GM19438 (cell line): Measurements from ENCODE around the gene ZNF407.
A peak's percentile ranks its signal among the peaks of the same experiment; 100 is the strongest.

Experiments used
- ATAC-seq: cut with Tn5 transposase; IDR thresholded peaks from one replicate; pipeline ENCODE4 v1.9.1; 2021; ENCODE audit warnings: low read depth; ENCODE audit not compliant: unreplicated experiment

The ZNF407 gene

DNA sequence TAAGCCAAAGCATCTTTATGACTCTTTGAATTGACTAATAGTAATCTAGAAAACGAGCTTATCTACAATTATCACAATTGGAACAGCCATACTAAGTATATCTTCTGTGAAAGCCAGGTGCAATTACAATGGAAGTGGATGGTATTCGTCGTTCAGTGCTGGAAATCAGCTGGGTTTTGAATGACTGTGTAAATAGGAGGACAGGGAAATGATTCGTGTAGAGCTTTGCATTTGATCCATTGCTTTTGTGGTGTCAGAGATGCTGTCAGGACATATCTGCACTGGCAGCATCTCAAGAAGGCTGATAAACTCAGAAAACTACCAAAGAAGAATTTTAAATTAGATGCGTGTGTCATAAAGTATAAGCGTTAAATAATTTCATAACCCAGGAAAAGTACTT lies 187.1 kb downstream of the ZNF407 start:
- ATAC-seq: no peak

DNA sequence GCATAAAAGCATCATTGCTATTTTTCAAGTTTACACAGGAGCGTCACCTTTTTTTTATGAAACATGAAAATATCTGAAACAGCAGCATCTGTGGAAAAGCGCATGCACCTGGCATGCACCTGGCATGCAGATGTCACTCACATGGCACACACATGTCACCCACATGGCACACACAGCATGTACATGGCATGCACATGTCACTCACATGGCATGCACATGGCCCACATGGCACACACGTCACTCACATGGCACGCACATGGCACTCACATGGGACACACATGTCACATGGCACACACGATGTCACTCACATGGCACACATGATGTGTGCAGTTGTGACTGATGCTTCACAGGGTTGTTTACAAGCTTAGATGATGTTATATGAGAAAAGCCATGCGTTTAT lies 188.0 kb downstream of the ZNF407 start:
- ATAC-seq: no peak

DNA sequence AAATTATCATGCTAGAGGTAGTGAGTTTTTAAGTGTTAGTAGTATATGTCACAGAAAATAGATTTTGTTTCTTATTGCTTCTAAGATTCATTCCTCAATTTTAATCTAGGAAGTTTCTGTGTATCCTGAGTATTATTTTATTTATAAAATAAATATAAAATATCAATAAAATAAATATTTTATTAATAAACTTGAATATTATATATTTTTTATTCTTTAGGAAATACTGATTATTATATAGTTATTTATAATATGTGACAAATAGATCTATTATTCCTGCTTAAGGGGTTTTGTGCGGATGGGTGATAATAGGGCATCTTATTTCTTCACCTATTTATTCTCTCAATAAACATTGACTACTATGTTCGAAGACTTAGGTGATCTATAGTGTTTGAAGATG lies 191.0 kb downstream of the ZNF407 start:
- no peak for ATAC-seq

DNA sequence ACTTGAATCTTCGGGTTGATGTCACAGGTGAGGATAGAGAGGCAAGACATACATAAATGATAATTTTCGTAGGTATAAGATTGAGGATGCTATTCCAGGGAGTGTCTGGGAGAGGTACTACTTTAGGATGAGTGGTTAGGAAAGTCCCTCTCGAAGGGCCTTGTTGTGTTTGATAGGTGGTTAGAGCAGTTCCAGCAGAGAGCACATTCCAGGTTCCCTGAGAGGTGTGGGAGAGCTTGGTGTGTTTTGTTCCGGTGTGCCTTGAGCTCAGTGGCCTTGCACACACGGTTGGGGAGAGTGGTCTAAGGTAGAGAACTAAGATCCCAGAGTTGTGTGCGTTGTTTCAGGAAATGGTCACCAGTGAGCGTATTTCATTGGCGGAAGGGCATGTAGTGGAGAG lies 191.4 kb downstream of the ZNF407 start:
- no peak for ATAC-seq

DNA sequence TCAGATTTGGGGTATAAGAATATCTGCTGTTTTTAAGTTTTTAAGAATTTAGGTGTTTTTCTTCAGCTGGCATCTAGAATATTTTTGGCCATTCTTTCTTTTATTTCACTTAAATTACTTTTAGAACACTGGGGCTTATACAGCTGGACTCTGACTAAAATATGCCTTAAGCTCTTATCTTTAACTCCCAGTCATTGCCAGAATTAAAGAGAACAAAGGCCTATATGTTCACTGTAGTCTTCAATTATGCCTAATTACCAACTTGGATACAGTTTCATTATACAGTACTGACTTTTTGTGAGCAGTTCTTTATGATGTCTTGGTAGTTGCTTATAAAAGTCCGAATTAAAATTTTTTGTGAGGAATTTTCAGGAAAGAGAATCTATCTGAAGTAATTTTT lies 192.8 kb downstream of the ZNF407 start:
- no peak for ATAC-seq

DNA sequence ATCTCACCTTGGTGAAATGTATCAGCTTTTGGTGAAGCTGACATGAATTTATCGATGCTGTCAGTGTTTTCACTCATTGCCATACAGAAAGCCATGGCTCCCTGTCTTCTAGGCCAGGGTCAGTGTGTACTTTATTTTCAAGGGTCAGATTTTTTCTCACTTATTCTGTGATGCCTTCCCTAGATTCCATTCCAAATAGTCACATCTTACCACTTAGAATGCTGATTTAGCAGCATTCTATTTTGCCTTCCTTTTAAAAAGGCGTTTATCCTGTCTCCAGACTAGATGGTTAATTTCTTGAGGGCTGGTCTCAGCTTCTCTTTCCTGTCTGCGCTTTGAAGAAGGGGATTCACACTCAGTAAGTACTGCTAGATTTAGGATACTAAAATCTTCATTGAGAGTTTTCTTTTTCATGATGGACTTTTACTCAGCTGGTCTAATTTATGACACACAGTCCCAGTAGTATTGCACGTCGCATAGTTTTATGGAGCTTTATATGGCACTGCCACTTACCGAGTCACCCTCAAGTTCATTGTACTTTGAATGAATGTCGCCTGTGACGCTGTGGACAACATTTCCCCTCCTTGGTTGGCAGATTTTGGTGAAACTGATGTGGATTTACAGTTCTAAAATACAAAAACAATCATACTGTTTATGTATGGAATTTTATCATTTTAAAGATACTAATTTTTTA lies 194.0 kb downstream of the ZNF407 start:
- ATAC-seq: no peak

DNA sequence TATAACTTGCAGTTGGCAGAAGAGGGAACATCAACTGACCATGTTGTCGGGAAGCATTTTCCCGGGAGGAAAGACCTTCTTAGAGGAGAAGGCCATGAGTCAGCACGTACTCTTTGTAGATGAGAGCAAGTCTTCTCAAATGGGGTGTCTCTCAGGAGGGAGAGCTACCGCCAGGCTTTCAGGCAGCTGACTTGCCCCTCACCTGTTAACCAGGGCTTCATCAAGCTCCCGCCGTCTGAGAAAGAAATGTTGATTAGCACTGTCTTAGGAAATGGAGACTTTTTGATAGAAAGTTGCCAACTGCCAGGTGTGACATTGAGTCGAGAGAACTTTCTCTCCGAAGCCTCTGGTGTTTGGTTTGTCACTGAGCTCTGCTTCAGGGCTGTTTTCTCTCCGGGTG lies 196.1 kb downstream of the ZNF407 start:
- no peak for ATAC-seq

DNA sequence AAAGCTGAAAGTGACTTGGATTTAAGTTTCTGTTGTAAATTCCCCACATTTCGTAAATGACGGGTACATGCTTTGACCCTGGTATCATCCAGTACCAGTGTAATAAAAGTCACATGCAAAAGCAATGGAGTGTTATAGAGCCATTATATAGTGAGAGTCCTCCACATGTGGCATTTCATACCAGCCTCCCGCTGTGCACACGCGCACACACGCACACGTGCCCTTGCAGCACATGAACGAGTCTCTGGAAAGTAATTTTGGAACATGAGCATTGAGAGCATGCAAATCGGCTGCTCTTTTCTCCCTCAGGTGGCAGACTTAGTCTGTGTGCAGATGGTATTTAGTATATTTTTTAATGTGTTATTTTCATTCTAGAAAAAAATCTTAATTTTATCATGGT lies 198.1 kb downstream of the ZNF407 start:
- ATAC-seq: no peak

DNA sequence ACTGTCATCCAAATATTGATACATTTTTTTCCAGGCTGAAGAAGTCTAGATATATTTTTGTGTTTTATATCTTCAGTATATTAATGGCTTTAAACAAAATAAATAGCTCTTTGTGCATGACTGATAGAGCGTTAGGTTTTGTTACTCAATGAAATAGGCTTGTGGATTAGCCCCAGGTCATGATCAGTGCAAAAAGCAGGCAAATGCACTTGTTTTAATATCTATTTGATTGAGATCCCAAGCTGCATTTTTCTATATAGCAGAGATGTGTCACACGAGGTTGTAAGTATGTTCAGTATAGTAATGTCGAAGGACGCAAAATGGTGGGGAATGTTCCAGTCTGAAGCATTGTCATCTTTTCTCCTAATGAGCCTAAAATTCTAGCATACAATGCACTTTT lies 198.5 kb downstream of the ZNF407 start:
- ATAC-seq: no peak

DNA sequence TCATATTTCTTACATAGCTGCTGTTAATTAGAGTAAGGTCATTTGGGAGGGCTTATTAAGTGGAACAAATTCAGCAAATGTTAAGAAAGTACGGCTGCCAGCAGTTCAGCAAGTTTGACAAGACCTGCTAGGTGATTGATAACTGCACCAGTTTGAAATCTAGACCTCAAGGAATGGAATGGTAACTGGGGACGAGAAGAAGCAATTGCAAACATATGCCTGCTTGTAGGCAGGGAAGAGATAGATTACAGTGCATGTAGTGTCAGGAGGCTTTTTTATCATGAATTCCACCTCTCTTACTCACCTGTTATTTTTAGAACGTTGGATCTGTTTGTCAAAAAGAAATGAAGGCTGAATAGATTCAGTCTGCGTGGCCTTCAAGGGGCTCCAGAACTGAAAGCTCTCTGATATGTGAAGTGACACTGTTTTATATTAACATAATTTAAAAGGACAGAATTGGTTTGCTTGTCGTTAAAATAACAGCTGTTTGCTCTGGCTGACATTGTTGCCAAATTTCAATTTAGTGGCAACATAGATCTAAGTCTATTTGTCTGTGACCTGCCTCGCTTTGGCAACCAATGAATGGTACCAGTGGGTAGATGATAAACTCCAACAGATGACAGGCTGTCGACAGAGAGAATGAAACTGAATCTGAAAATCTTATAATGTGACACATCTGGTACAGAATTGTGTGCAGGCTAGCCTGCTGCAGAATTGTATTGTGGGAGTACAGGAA lies 199.3 kb downstream of the ZNF407 start:
- peak; percentile 99 for ATAC-seq

DNA sequence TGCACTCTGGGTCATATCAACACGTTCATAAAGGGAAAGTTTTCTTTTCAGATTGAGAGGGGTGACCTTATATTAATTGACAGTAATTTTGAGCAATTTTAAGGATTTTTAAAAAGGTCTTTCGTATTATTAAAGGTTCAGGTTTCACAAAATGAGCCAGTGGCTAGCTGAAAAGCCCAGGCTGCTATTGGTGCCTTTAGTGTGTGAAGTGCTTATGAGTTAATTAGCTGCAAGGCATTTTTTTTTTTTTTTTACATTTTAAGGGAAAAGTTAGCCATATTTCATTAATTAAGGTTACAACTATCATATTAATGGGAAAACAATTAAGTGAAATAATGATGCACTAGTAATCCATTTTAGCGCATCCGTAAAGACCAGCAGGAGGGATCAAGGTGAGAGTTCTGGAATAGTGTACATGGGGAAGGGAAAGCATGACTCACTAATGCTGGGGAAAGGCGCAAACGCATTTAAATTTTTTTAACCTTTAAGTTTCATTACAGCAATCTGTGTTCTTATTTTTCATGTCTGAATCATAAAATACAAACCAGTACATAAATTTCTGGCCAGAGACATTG lies 200.0 kb downstream of the ZNF407 start:
- ATAC-seq: peak; percentile 40

DNA sequence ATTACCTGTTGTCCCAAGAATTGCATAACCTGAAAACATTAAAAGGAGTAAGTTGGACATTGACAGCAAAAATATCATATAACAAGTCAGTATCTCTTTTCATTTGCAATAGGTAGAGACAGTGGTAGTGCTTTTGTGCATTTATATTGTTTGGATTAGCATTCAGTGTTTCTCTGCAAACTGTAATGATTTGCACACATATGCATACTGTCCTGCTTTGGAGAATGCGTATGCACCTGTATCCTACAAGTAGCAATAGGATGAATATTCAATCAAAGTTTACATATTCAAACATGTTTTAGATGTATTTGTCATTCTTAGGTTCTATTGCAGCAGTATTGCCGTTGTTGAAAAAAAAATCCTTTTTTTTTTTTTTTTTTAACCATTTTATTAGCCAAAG lies 201.9 kb downstream of the ZNF407 start:
- ATAC-seq: no peak

DNA sequence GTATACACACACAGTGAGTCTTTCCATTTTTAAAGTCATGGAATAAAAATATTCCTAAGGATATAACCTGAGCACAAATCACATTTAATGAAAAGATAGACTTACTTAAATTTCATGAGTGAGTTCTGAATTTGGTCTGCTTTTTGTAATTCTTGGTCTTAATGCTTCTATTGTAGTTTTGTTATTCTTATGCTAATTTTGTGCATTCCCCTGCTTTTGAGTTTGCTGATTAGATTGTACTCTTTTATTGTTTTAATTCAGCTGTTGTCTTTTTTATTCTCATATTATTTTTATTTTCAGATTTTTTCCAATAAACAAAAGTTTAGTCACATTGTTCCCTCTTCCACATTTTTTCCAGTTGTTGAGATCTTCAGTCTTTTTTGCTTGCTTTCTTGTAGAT lies 202.4 kb downstream of the ZNF407 start:
- no peak for ATAC-seq

DNA sequence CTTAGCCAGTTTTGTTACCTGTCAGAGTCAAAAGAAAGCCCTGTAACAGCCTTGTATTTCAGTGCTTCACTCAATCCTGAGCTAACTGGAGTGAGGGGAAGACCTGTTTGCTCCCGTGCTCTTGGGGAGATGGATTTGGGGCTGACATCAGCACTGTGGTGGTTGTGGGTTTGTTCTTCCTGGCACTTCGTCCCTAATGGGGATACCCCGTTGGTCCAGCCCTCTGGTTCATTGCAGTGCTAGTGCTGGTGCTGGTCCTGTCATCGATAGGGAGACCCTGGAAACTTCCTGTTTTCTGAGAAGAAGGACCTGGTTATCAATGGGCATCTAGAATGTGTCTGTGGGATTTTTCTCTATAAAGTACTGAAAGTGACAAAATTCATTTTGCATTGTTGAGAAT lies 205.4 kb downstream of the ZNF407 start:
- no peak for ATAC-seq

DNA sequence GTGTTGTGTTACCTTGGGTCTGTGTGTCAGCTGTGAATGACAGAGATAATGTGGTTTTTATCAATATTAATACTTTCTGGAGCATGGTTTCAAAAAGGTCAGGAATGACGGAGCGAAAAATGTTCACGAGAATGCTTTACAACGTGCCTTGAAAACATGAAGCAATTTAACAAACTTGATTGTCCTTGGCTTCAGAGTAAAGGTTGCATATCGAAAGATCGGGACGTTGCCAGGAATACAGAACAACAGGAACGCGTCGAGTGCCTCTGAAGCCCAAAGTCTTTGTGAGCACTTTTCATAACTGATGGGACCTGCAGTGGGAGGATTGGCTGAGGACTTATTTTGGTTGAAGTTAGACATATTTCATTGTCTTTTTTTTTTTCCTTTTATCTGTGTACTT lies 206.1 kb downstream of the ZNF407 start:
- ATAC-seq: no peak

DNA sequence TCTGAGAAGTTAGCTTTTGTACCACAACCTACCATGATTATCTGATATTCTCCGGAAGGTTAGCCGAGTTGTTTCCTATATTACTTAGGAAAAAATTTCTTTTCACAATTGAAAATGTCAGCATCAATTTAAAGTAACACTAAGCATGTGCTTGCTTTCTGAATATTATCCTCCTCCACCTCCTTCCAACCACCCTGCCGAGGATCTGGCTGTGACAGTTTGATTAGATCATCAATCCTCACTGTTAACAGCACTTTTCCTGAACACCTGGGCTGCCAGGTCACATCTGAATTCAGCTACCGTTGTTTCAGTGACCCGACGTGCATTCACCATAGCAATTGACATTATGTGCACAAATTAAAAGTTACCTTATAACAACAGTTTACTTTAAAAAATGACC lies 207.0 kb downstream of the ZNF407 start:
- no peak for ATAC-seq

DNA sequence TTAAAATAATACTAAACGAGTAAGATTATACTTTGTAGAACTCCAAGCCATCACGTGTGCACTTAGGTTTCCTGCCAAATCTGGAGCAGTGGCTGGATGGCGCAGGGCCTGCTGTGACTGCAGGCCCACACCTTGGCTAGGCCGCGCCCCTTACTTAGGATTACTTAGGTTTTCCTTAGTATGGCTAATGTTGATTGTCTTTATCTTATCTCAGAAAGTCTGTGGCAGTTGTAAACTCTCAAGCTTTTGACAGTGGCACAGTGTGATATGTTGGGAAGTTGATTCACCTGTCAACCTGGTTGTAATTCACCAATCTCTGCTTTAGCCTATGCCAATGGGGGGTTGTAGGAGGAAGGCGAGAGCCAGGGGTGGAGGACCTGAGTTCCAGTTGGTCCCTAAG lies 208.4 kb downstream of the ZNF407 start:
- no peak for ATAC-seq

DNA sequence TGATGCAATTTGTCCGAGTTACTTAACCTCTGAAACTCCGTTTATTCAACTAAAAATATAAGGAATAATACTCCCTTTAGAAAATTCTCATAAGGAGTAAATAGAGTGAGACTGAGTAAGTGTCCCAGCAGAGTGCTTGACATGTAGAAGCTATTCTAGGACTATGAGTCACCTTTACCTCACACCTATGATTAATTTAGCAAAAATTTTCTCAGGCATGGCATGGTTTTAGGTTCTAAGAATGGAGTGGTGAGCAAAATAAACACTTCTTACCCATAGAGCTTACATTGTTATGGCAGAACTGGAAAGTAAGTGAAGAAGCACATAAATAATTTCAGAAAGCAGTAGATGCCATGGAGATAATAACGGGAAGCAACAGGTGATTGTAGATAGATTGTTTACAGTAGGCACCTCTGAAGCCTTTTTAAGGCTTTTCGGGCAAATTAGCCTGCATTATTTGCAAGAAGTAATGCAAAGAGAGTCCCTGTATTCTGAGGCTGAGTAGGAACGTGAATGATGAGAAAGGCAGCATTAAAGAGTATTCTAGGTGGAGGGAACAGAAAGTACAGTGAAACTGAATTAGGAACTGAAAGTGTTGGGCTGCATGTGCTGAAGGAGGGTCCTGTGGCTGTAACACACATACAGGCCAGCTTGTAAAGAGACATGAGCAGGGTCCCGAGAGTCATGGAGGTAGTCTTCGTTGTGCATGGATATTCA lies 209.2 kb downstream of the ZNF407 start:
- peak; percentile 99 for ATAC-seq

DNA sequence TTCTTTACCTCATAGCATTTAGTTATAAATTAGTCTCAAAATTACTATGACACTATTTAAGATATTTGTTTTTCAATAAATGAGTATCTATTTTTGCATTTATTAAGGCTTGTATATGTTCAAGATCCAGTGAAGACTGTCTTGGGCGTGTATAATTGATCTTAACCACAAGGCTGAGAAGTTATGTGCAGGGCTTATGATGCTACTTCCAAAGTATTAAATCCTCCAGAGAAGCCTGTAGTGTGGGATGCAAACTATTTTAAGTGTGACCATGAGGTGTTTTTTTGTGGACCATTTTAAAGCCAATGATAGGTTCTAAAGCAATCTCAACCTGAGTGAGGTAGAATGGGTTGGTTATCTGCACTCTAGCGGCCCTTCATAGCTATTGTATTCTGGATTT lies 219.9 kb downstream of the ZNF407 start:
- ATAC-seq: no peak

DNA sequence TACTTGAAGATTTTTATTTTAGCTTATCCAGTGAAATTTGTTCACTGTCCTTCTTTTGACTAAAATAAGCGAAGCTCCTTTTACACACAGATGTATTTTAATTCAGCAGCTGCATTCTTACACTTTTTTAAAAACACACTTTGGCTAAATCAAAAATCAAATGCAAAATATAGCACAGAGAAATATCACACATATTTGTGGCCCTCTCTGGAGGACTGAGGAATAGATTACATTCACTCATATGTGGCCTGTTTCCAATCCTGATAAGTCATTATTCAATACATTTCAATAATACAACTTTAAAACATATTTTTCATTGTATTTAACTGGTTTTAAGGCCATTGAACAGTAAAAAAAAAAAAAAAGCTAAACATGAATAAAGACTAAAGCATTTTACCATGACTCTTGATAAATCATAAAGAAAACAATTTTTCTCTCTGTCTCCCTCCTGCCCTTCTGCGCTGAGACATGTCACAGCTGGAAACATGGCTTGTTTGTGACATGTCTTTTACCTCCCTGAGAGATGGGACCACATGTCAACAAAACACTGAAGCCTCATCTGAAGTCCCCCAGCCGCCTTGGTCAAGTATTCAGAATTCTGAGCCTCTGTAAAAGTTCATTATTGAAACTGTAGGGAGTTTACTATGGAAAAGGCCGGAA lies 221.0 kb downstream of the ZNF407 start:
- ATAC-seq: no peak
